Adrenal gland (tissue), 5 donors: ENCODE results near the gene ATOH8.

Source experiments
- POLR2A ChIP-seq, 2 donors: fragments of 450-650 bp; IDR thresholded peaks; one replicate each; pipeline ENCODE4 v1.6.1; 2017; ENCODE audit warnings: antibody characterized with exemption in 2 of 2, mild to moderate bottlenecking in 2 of 2, moderate library complexity in 1 of 2
- TF ChIP-seq, protein P1 (sequence below), 6 experiments: fragments of 450-650 bp in 4 of 6; fragments of 200-600 bp in 2 of 6; sonication (generic) in 1 of 6; IDR thresholded peaks; 1 replicate in 5 of 6; 2 replicates in 1 of 6; pipeline versions ENCODE4 v1.5.1 to v1.8.0; 2016 to 2021; ENCODE audit warnings: antibody characterized with exemption in 6 of 6, mild to moderate bottlenecking in 2 of 6, moderate library complexity in 1 of 6
- donor health status: DM: no; HTN: no; CAD: no.

GRCh38 chr2:85791704-85792565, 38.1 kb downstream of the ATOH8 start:
- TF ChIP-seq, protein P1, sequence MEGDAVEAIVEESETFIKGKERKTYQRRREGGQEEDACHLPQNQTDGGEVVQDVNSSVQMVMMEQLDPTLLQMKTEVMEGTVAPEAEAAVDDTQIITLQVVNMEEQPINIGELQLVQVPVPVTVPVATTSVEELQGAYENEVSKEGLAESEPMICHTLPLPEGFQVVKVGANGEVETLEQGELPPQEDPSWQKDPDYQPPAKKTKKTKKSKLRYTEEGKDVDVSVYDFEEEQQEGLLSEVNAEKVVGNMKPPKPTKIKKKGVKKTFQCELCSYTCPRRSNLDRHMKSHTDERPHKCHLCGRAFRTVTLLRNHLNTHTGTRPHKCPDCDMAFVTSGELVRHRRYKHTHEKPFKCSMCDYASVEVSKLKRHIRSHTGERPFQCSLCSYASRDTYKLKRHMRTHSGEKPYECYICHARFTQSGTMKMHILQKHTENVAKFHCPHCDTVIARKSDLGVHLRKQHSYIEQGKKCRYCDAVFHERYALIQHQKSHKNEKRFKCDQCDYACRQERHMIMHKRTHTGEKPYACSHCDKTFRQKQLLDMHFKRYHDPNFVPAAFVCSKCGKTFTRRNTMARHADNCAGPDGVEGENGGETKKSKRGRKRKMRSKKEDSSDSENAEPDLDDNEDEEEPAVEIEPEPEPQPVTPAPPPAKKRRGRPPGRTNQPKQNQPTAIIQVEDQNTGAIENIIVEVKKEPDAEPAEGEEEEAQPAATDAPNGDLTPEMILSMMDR (IDR thresholded peaks at IDR 0.05) = no peak
- TF ChIP-seq POLR2A (IDR thresholded peaks at IDR 0.05) = no peak
